Measurements from ENCODE around the gene ST6GALNAC4. TPM values are rescaled to one million over a fixed set of nuclear protein-coding genes. Genes with fewer than 3 reads are reported as not detected.

ST6GALNAC4 gene
- polyA plus RNA-seq, 3 donors, result 8.9 to 14.0 (median 10.3) TPM

GRCh38 chr9:127862075-127863011 is 54.5 kb downstream of the ST6GALNAC4 start:
- Histone ChIP-seq H3K9ac (ENCODE audit: insufficient read depth, low read length, poor library complexity, severe bottlenecking) (peak overlapping the region; percentile 66), H3K79me2 (ENCODE audit: insufficient read depth, low read length) (no peaks in the 10 kb centered on the region), H3K4me1 (ENCODE audit: control insufficient read depth in 1 of 2, insufficient read depth in 2 of 2, low read length in 2 of 2) (peaks cover 57 to 63% of the 10 kb centered on the region in 2 donors), H3K27ac (ENCODE audit: low read depth in 1 of 2, low read length in 2 of 2) (peak overlapping the region; percentile 90 to 92), H3K4me3 (replicated peaks in 1 of 3; ENCODE audit: low read depth in 2 of 3, low read length in 3 of 3) (peak overlapping the region in 1 of 3 experiments; percentile 16), H3K27me3 (ENCODE audit: control insufficient read depth in 2 of 2, insufficient read depth in 2 of 2, low read length in 2 of 2) (no peaks in the 10 kb centered on the region), H3K9me3 (replicated peaks in 1 of 2; ENCODE audit: control insufficient read depth in 1 of 2, insufficient read depth in 1 of 2, low read length in 2 of 2) (no peaks in the 10 kb centered on the region), H2AFZ (ENCODE audit: insufficient read depth, low read depth, low read length, poor library complexity, severe bottlenecking) (peak overlapping the region; percentile 65), H3K36me3 (replicated peaks in 1 of 2; ENCODE audit: control insufficient read depth in 1 of 2, insufficient read depth in 2 of 2, low read length in 2 of 2) (no peaks in the 10 kb centered on the region), H4K20me1 (ENCODE audit: insufficient read depth, low read length) (no peaks in the 10 kb centered on the region), H3K4me2 (replicated peaks; ENCODE audit: extremely low read depth, low read length, poor library complexity, severe bottlenecking) (peak overlapping the region; percentile 12)
- H3K4me1 Mint-ChIP-seq, result peaks cover 62% of the 10 kb centered on the region
- peaks cover 0 to 7% (median 1%) of the 10 kb centered on the region in 3 donors for H3K27me3 Mint-ChIP-seq (ENCODE audit: low read depth in 3 of 3)
- peaks cover 3 to 4% of the 10 kb centered on the region in 2 donors for H3K36me3 Mint-ChIP-seq
- peak overlapping the region; percentile 94 to 98 (median 98) for H3K27ac Mint-ChIP-seq
- peaks cover 0 to 3% (median 0%) of the 10 kb centered on the region in 7 donors for H3K9me3 Mint-ChIP-seq
- peak overlapping the region in 1 of 2 donors; percentile 34 for H3K4me3 Mint-ChIP-seq
- TF ChIP-seq CTCF (IDR thresholded peaks at IDR 0.05), result no peak
- WGBS (ENCODE audit: insufficient coverage), result 12% methylated on average over 15 of the region's 29 CpGs
- peak; percentile 89 to 95 (median 93) for DNase-seq
- intact Hi-C loops (cut with micrococcal nuclease), result loop anchor here in 1 of 2 donors (5.0 kb wide), 2 partner anchors 35 to 55 kb away; partner anchors contain the start of gene ST6GALNAC4

GRCh38 chr9:127860779-127861178 is 56.1 kb downstream of the ST6GALNAC4 start:
- Histone ChIP-seq H3K9me3 (replicated peaks in 1 of 2; ENCODE audit: control insufficient read depth in 1 of 2, insufficient read depth in 1 of 2, low read length in 2 of 2) (no peaks in the 10 kb centered on the region), H3K36me3 (replicated peaks in 1 of 2; ENCODE audit: control insufficient read depth in 1 of 2, insufficient read depth in 2 of 2, low read length in 2 of 2) (no peaks in the 10 kb centered on the region), H4K20me1 (ENCODE audit: insufficient read depth, low read length) (no peaks in the 10 kb centered on the region), H3K79me2 (ENCODE audit: insufficient read depth, low read length) (no peaks in the 10 kb centered on the region), H3K27me3 (ENCODE audit: control insufficient read depth in 2 of 2, insufficient read depth in 2 of 2, low read length in 2 of 2) (no peaks in the 10 kb centered on the region), H3K27ac (ENCODE audit: low read depth in 1 of 2, low read length in 2 of 2) (no peak overlapping the region), H2AFZ (ENCODE audit: insufficient read depth, low read depth, low read length, poor library complexity, severe bottlenecking) (no peak overlapping the region), H3K4me2 (replicated peaks; ENCODE audit: extremely low read depth, low read length, poor library complexity, severe bottlenecking) (no peak overlapping the region), H3K4me3 (replicated peaks in 1 of 3; ENCODE audit: low read depth in 2 of 3, low read length in 3 of 3) (no peak overlapping the region), H3K9ac (ENCODE audit: insufficient read depth, low read length, poor library complexity, severe bottlenecking) (no peak overlapping the region), H3K4me1 (ENCODE audit: control insufficient read depth in 1 of 2, insufficient read depth in 2 of 2, low read length in 2 of 2) (peaks cover 48 to 58% of the 10 kb centered on the region in 2 donors)
- 90% methylated on average over 5 of the region's 11 CpGs for WGBS (ENCODE audit: insufficient coverage)
- H3K4me1 Mint-ChIP-seq, result peaks cover 57% of the 10 kb centered on the region
- no peak for TF ChIP-seq CTCF (IDR thresholded peaks at IDR 0.05)
- no peak overlapping the region for H3K4me3 Mint-ChIP-seq
- H3K36me3 Mint-ChIP-seq, result peaks cover 4% of the 10 kb centered on the region in 2 donors
- H3K27me3 Mint-ChIP-seq (ENCODE audit: low read depth in 3 of 3), result peaks cover 0 to 5% (median 1%) of the 10 kb centered on the region in 3 donors
- H3K9me3 Mint-ChIP-seq, result peaks cover 0 to 2% (median 0%) of the 10 kb centered on the region in 7 donors
- no peak for DNase-seq
- intact Hi-C loops (cut with micrococcal nuclease), result loop anchor here in 1 of 2 donors (5.0 kb wide), 2 partner anchors 33 to 57 kb away; partner anchors contain the start of gene ST6GALNAC4
- H3K27ac Mint-ChIP-seq, result peak overlapping the region in 2 of 7 donors; percentile 31 to 40
